ENCODE data around the gene OR14A16. TPM values are rescaled to one million over a fixed set of nuclear protein-coding genes. Genes with fewer than 3 reads are reported as not detected.

OR14A16 gene
- polyA plus RNA-seq, 3 donors: not detected

- 68% methylated on average over 2 of the region's 2 CpGs for WGBS (ENCODE audit: insufficient coverage)
- peaks cover 3% of the 10 kb centered on the region for H3K4me1 Mint-ChIP-seq
- intact Hi-C loops (cut with micrococcal nuclease): no loop called here
- no peak for TF ChIP-seq CTCF (IDR thresholded peaks at IDR 0.05)
- H3K79me2 ChIP-seq (ENCODE audit: insufficient read depth, low read length): no peaks in the 10 kb centered on the region
- no peak overlapping the region for H3K4me3 ChIP-seq (replicated peaks in 1 of 3; ENCODE audit: low read depth in 2 of 3, low read length in 3 of 3)
- H3K27ac ChIP-seq (ENCODE audit: low read depth in 1 of 2, low read length in 2 of 2): no peak overlapping the region
- H4K20me1 ChIP-seq (ENCODE audit: insufficient read depth, low read length): no peaks in the 10 kb centered on the region
- DNase-seq: no peak
- H2AFZ ChIP-seq (ENCODE audit: insufficient read depth, low read depth, low read length, poor library complexity, severe bottlenecking): no peak overlapping the region
- H3K9me3 Mint-ChIP-seq: no peaks in the 10 kb centered on the region
- H3K9ac ChIP-seq (ENCODE audit: insufficient read depth, low read length, poor library complexity, severe bottlenecking): no peak overlapping the region
- H3K27me3 Mint-ChIP-seq (ENCODE audit: low read depth in 3 of 3): peaks cover 1 to 2% (median 1%) of the 10 kb centered on the region in 3 donors
- H3K4me1 ChIP-seq (ENCODE audit: control insufficient read depth in 1 of 2, insufficient read depth in 2 of 2, low read length in 2 of 2): no peaks in the 10 kb centered on the region
- no peaks in the 10 kb centered on the region for H3K9me3 ChIP-seq (replicated peaks in 1 of 2; ENCODE audit: control insufficient read depth in 1 of 2, insufficient read depth in 1 of 2, low read length in 2 of 2)
- no peaks in the 10 kb centered on the region for H3K36me3 ChIP-seq (replicated peaks in 1 of 2; ENCODE audit: control insufficient read depth in 1 of 2, insufficient read depth in 2 of 2, low read length in 2 of 2)
- no peak overlapping the region for H3K4me3 Mint-ChIP-seq
- H3K4me2 ChIP-seq (replicated peaks; ENCODE audit: extremely low read depth, low read length, poor library complexity, severe bottlenecking): no peak overlapping the region
- no peak overlapping the region for H3K27ac Mint-ChIP-seq
- H3K27me3 ChIP-seq (ENCODE audit: control insufficient read depth in 2 of 2, insufficient read depth in 2 of 2, low read length in 2 of 2): no peaks in the 10 kb centered on the region
- no peaks in the 10 kb centered on the region for H3K36me3 Mint-ChIP-seq
Measured at GRCh38 chr1:247840818-247841217, 16.9 kb upstream of the OR14A16 start.

- intact Hi-C loops (cut with micrococcal nuclease): no loop called here
- H3K9me3 Mint-ChIP-seq: no peaks in the 10 kb centered on the region
- no peak overlapping the region for H3K9ac ChIP-seq (ENCODE audit: insufficient read depth, low read length, poor library complexity, severe bottlenecking)
- no peak overlapping the region for H3K4me3 ChIP-seq (replicated peaks in 1 of 3; ENCODE audit: low read depth in 2 of 3, low read length in 3 of 3)
- H3K4me3 Mint-ChIP-seq: no peak overlapping the region
- peaks cover 0 to 2% (median 1%) of the 10 kb centered on the region in 3 donors for H3K27me3 Mint-ChIP-seq (ENCODE audit: low read depth in 3 of 3)
- no peaks in the 10 kb centered on the region for H3K27me3 ChIP-seq (ENCODE audit: control insufficient read depth in 2 of 2, insufficient read depth in 2 of 2, low read length in 2 of 2)
- no peak overlapping the region for H3K4me2 ChIP-seq (replicated peaks; ENCODE audit: extremely low read depth, low read length, poor library complexity, severe bottlenecking)
- H4K20me1 ChIP-seq (ENCODE audit: insufficient read depth, low read length): no peaks in the 10 kb centered on the region
- H3K4me1 ChIP-seq (ENCODE audit: control insufficient read depth in 1 of 2, insufficient read depth in 2 of 2, low read length in 2 of 2): no peaks in the 10 kb centered on the region
- H3K36me3 Mint-ChIP-seq: no peaks in the 10 kb centered on the region
- H3K27ac Mint-ChIP-seq: peak overlapping the region in 1 of 7 donors; percentile 69
- no peaks in the 10 kb centered on the region for H3K9me3 ChIP-seq (replicated peaks in 1 of 2; ENCODE audit: control insufficient read depth in 1 of 2, insufficient read depth in 1 of 2, low read length in 2 of 2)
- H3K36me3 ChIP-seq (replicated peaks in 1 of 2; ENCODE audit: control insufficient read depth in 1 of 2, insufficient read depth in 2 of 2, low read length in 2 of 2): no peaks in the 10 kb centered on the region
- H2AFZ ChIP-seq (ENCODE audit: insufficient read depth, low read depth, low read length, poor library complexity, severe bottlenecking): no peak overlapping the region
- WGBS (ENCODE audit: insufficient coverage): 87% methylated on average over 6 of the region's 6 CpGs
- no peaks in the 10 kb centered on the region for H3K79me2 ChIP-seq (ENCODE audit: insufficient read depth, low read length)
- no peak for TF ChIP-seq CTCF (IDR thresholded peaks at IDR 0.05)
- H3K4me1 Mint-ChIP-seq: no peaks in the 10 kb centered on the region
- no peak for DNase-seq
- no peak overlapping the region for H3K27ac ChIP-seq (ENCODE audit: low read depth in 1 of 2, low read length in 2 of 2)
Measured at GRCh38 chr1:247833601-247834000, 9.7 kb upstream of the OR14A16 start.

All from CD14-positive monocyte (primary cell).